Measurements from ENCODE around the gene STAB1. TPM values are rescaled to one million over a fixed set of nuclear protein-coding genes. Genes with fewer than 3 reads are reported as not detected.
A peak's percentile ranks its signal among the peaks of the same experiment; 100 is the strongest.

The STAB1 gene
- total and polyA plus RNA-seq, 3 experiments from 2014 or later, result 0.05 to 9.7 (median 7.6) TPM

- no peak for DNase-seq
- ChIA-PET CTCF (interaction anchor here (0.7 kb wide), 1 partner anchor 81 kb away, joined by 3 read pairs; no protein-coding TSS in a partner anchor), POLR2A (no interaction called here)
- Mint-ChIP-seq H3K9me3 (no peaks in the 10 kb centered on the region), H3K36me3 (peaks cover 0 to 83% (median 12%) of the 10 kb centered on the region in 3 donors), H3K27me3 (no peaks in the 10 kb centered on the region), H3K27ac (peak overlapping the region in 4 of 8 donors; percentile 42 to 90 (median 64)), H3K4me3 (no peak overlapping the region), H3K4me1 (peaks cover 1 to 9% (median 4%) of the 10 kb centered on the region in 3 donors)
- Histone ChIP-seq H3K4me3 (ENCODE audit: low read length) (no peak overlapping the region), H3K27ac (ENCODE audit: low read depth, low read length) (no peak overlapping the region), H3K36me3 (ENCODE audit: insufficient read depth, low read length) (peaks cover 37% of the 10 kb centered on the region), H3K4me1 (ENCODE audit: insufficient read depth, low read length) (no peaks in the 10 kb centered on the region), H3K27me3 (ENCODE audit: insufficient read depth, low read length, poor library complexity, severe bottlenecking) (no peaks in the 10 kb centered on the region), H3K9me3 (ENCODE audit: low read length) (no peaks in the 10 kb centered on the region)
Observed at GRCh38 chr3:52554026-52554755, 59.1 kb downstream of the STAB1 start.

- H3K27ac ChIP-seq (ENCODE audit: low read depth, low read length), result no peak overlapping the region
- H3K9me3 ChIP-seq (ENCODE audit: low read length), result no peaks in the 10 kb centered on the region
- POLR2A ChIA-PET, result no interaction called here
- H3K4me1 ChIP-seq (ENCODE audit: insufficient read depth, low read length), result no peaks in the 10 kb centered on the region
- Mint-ChIP-seq H3K9me3 (no peaks in the 10 kb centered on the region), H3K27ac (peak overlapping the region in 2 of 8 donors; percentile 50 to 81), H3K36me3 (peaks cover 0 to 86% (median 17%) of the 10 kb centered on the region in 3 donors), H3K4me3 (no peak overlapping the region), H3K27me3 (no peaks in the 10 kb centered on the region), H3K4me1 (peaks cover 4 to 11% (median 6%) of the 10 kb centered on the region in 3 donors)
- peaks cover 45% of the 10 kb centered on the region for H3K36me3 ChIP-seq (ENCODE audit: insufficient read depth, low read length)
- H3K27me3 ChIP-seq (ENCODE audit: insufficient read depth, low read length, poor library complexity, severe bottlenecking), result no peaks in the 10 kb centered on the region
- H3K4me3 ChIP-seq (ENCODE audit: low read length), result no peak overlapping the region
- CTCF ChIA-PET, result no interaction called here
- DNase-seq, result no peak
Observed at GRCh38 chr3:52555056-52555455, 59.9 kb downstream of the STAB1 start.

- no peak overlapping the region for H3K27ac ChIP-seq (ENCODE audit: low read depth, low read length)
- H3K27ac Mint-ChIP-seq, result peak overlapping the region in 5 of 8 donors; percentile 3 to 74 (median 63)
- no peaks in the 10 kb centered on the region for H3K9me3 Mint-ChIP-seq
- H3K27me3 ChIP-seq (ENCODE audit: insufficient read depth, low read length, poor library complexity, severe bottlenecking), result no peaks in the 10 kb centered on the region
- no peaks in the 10 kb centered on the region for H3K27me3 Mint-ChIP-seq
- no peaks in the 10 kb centered on the region for H3K4me1 ChIP-seq (ENCODE audit: insufficient read depth, low read length)
- ChIA-PET CTCF (no interaction called here), POLR2A (no interaction called here)
- no peak overlapping the region for H3K4me3 ChIP-seq (ENCODE audit: low read length)
- H3K9me3 ChIP-seq (ENCODE audit: low read length), result no peaks in the 10 kb centered on the region
- no peak overlapping the region for H3K4me3 Mint-ChIP-seq
- peaks cover 0 to 88% (median 23%) of the 10 kb centered on the region in 3 donors for H3K36me3 Mint-ChIP-seq
- H3K36me3 ChIP-seq (ENCODE audit: insufficient read depth, low read length), result peaks cover 46% of the 10 kb centered on the region
- H3K4me1 Mint-ChIP-seq, result peaks cover 4 to 13% (median 5%) of the 10 kb centered on the region in 3 donors
- no peak for DNase-seq
Observed at GRCh38 chr3:52557011-52557960, 62.1 kb downstream of the STAB1 start.

- H3K36me3 ChIP-seq (ENCODE audit: insufficient read depth, low read length), result peaks cover 41% of the 10 kb centered on the region
- DNase-seq, result no peak
- H3K9me3 ChIP-seq (ENCODE audit: low read length), result no peaks in the 10 kb centered on the region
- no peaks in the 10 kb centered on the region for H3K4me1 ChIP-seq (ENCODE audit: insufficient read depth, low read length)
- CTCF ChIA-PET, result interaction anchor here (1.5 kb wide), 1 partner anchor 9 kb away, joined by 4 read pairs; no protein-coding TSS in a partner anchor
- H3K27me3 ChIP-seq (ENCODE audit: insufficient read depth, low read length, poor library complexity, severe bottlenecking), result no peaks in the 10 kb centered on the region
- peak overlapping the region in 2 of 8 donors; percentile 38 to 74 for H3K27ac Mint-ChIP-seq
- peaks cover 0 to 90% (median 29%) of the 10 kb centered on the region in 3 donors for H3K36me3 Mint-ChIP-seq
- H3K27me3 Mint-ChIP-seq, result no peaks in the 10 kb centered on the region
- no peaks in the 10 kb centered on the region for H3K9me3 Mint-ChIP-seq
- no peak overlapping the region for H3K4me3 ChIP-seq (ENCODE audit: low read length)
- H3K27ac ChIP-seq (ENCODE audit: low read depth, low read length), result no peak overlapping the region
- H3K4me3 Mint-ChIP-seq, result no peak overlapping the region
- peaks cover 4 to 13% (median 5%) of the 10 kb centered on the region in 3 donors for H3K4me1 Mint-ChIP-seq
- POLR2A ChIA-PET, result no interaction called here
Observed at GRCh38 chr3:52558436-52558835, 63.3 kb downstream of the STAB1 start.

- Histone ChIP-seq H3K27me3 (ENCODE audit: insufficient read depth, low read length, poor library complexity, severe bottlenecking) (no peaks in the 10 kb centered on the region), H3K36me3 (ENCODE audit: insufficient read depth, low read length) (peaks cover 36% of the 10 kb centered on the region), H3K4me1 (ENCODE audit: insufficient read depth, low read length) (no peaks in the 10 kb centered on the region), H3K27ac (ENCODE audit: low read depth, low read length) (no peak overlapping the region), H3K9me3 (ENCODE audit: low read length) (no peaks in the 10 kb centered on the region), H3K4me3 (ENCODE audit: low read length) (no peak overlapping the region)
- Mint-ChIP-seq H3K36me3 (peaks cover 0 to 80% (median 26%) of the 10 kb centered on the region in 3 donors), H3K27me3 (no peaks in the 10 kb centered on the region), H3K9me3 (no peaks in the 10 kb centered on the region), H3K27ac (peak overlapping the region in 1 of 8 donors; percentile 75), H3K4me3 (no peak overlapping the region), H3K4me1 (peaks cover 4 to 8% (median 5%) of the 10 kb centered on the region in 3 donors)
- ChIA-PET POLR2A (no interaction called here), CTCF (interaction anchor here (0.9 kb wide), 1 partner anchor 25 kb away, joined by 3 read pairs; the partner anchor contains the start of gene UQCC5)
- DNase-seq, result no peak
Observed at GRCh38 chr3:52561028-52561747, 66.0 kb downstream of the STAB1 start.

GRCh38 chr3:52563984-52564383, 68.8 kb downstream of the STAB1 start:
- H3K36me3 ChIP-seq (ENCODE audit: insufficient read depth, low read length), result peaks cover 26% of the 10 kb centered on the region
- peaks cover 0 to 5% (median 4%) of the 10 kb centered on the region in 3 donors for H3K4me1 Mint-ChIP-seq
- no peaks in the 10 kb centered on the region for H3K27me3 ChIP-seq (ENCODE audit: insufficient read depth, low read length, poor library complexity, severe bottlenecking)
- H3K27me3 Mint-ChIP-seq, result no peaks in the 10 kb centered on the region
- no peak overlapping the region for H3K27ac Mint-ChIP-seq
- no peaks in the 10 kb centered on the region for H3K9me3 ChIP-seq (ENCODE audit: low read length)
- no peak for DNase-seq
- no peak overlapping the region for H3K27ac ChIP-seq (ENCODE audit: low read depth, low read length)
- H3K4me3 ChIP-seq (ENCODE audit: low read length), result no peak overlapping the region
- peaks cover 0 to 66% (median 29%) of the 10 kb centered on the region in 3 donors for H3K36me3 Mint-ChIP-seq
- ChIA-PET POLR2A (interaction anchor here (0.6 kb wide), 1 partner anchor 14 kb away, joined by 3 read pairs; no protein-coding TSS in a partner anchor), CTCF (no interaction called here)
- no peaks in the 10 kb centered on the region for H3K4me1 ChIP-seq (ENCODE audit: insufficient read depth, low read length)
- no peaks in the 10 kb centered on the region for H3K9me3 Mint-ChIP-seq
- H3K4me3 Mint-ChIP-seq, result no peak overlapping the region

- DNase-seq, result no peak
- Mint-ChIP-seq H3K4me3 (no peak overlapping the region), H3K27me3 (no peaks in the 10 kb centered on the region), H3K36me3 (peaks cover 0 to 53% (median 14%) of the 10 kb centered on the region in 3 donors), H3K4me1 (no peaks in the 10 kb centered on the region), H3K9me3 (no peaks in the 10 kb centered on the region), H3K27ac (peak overlapping the region in 1 of 8 donors; percentile 50)
- H3K27me3 ChIP-seq (ENCODE audit: insufficient read depth, low read length, poor library complexity, severe bottlenecking), result no peaks in the 10 kb centered on the region
- H3K4me3 ChIP-seq (ENCODE audit: low read length), result no peak overlapping the region
- ChIA-PET CTCF (interaction anchor here (1.4 kb wide), 1 partner anchor 9 kb away, joined by 4 read pairs; no protein-coding TSS in a partner anchor), POLR2A (no interaction called here)
- peaks cover 6% of the 10 kb centered on the region for H3K36me3 ChIP-seq (ENCODE audit: insufficient read depth, low read length)
- H3K9me3 ChIP-seq (ENCODE audit: low read length), result no peaks in the 10 kb centered on the region
- no peaks in the 10 kb centered on the region for H3K4me1 ChIP-seq (ENCODE audit: insufficient read depth, low read length)
- H3K27ac ChIP-seq (ENCODE audit: low read depth, low read length), result no peak overlapping the region
Observed at GRCh38 chr3:52568069-52568468, 72.9 kb downstream of the STAB1 start.
